ENCODE measurements around the gene TMEM184A.
A peak's percentile ranks its signal among the peaks of the same experiment; 100 is the strongest.

The TMEM184A gene

GRCh38 chr7:1535100-1535458 lies 20.9 kb downstream of the TMEM184A start:
- no peak overlapping the region for H2AFZ ChIP-seq (ENCODE audit: low read depth, low read length)
- peaks cover 86% of the 10 kb centered on the region for H3K79me2 ChIP-seq (ENCODE audit: low read length)
- H3K9ac ChIP-seq (ENCODE audit: low read length) = no peak overlapping the region
- TF ChIP-seq EZH2phosphoT487 (IDR thresholded peaks at IDR 0.05; ENCODE audit: low read depth) = no peak
- no peak for TF ChIP-seq CTCF (IDR thresholded peaks at IDR 0.05; ENCODE audit: low read depth, low read length)
- H3K9me3 ChIP-seq (ENCODE audit: insufficient read depth, low read length) = no peaks in the 10 kb centered on the region
- no peaks in the 10 kb centered on the region for H3K27me3 ChIP-seq (ENCODE audit: low read depth, low read length)
- no peak overlapping the region for H3K4me3 ChIP-seq (ENCODE audit: low read length)
- H3K4me2 ChIP-seq (ENCODE audit: low read length) = no peak overlapping the region
- H3K36me3 ChIP-seq (replicated peaks; ENCODE audit: low read depth, low read length) = no peaks in the 10 kb centered on the region
- H3K4me1 ChIP-seq (ENCODE audit: low read length) = peaks cover 22% of the 10 kb centered on the region
- H3K27ac ChIP-seq (ENCODE audit: low read length) = no peak overlapping the region
- peaks cover 66% of the 10 kb centered on the region for H4K20me1 ChIP-seq (ENCODE audit: insufficient read depth, low read length)

GRCh38 chr7:1534330-1535099 lies 21.5 kb downstream of the TMEM184A start:
- H3K4me2 ChIP-seq (ENCODE audit: low read length) = peak overlapping the region; percentile 100
- no peaks in the 10 kb centered on the region for H3K36me3 ChIP-seq (replicated peaks; ENCODE audit: low read depth, low read length)
- TF ChIP-seq CTCF (IDR thresholded peaks at IDR 0.05; ENCODE audit: low read depth, low read length) (no peak), EZH2phosphoT487 (IDR thresholded peaks at IDR 0.05; ENCODE audit: low read depth) (no peak)
- no peaks in the 10 kb centered on the region for H3K27me3 ChIP-seq (ENCODE audit: low read depth, low read length)
- no peaks in the 10 kb centered on the region for H3K9me3 ChIP-seq (ENCODE audit: insufficient read depth, low read length)
- H3K9ac ChIP-seq (ENCODE audit: low read length) = no peak overlapping the region
- peaks cover 86% of the 10 kb centered on the region for H3K79me2 ChIP-seq (ENCODE audit: low read length)
- peaks cover 66% of the 10 kb centered on the region for H4K20me1 ChIP-seq (ENCODE audit: insufficient read depth, low read length)
- H3K4me3 ChIP-seq (ENCODE audit: low read length) = peak overlapping the region; percentile 96
- H2AFZ ChIP-seq (ENCODE audit: low read depth, low read length) = no peak overlapping the region
- peaks cover 22% of the 10 kb centered on the region for H3K4me1 ChIP-seq (ENCODE audit: low read length)
- H3K27ac ChIP-seq (ENCODE audit: low read length) = peak overlapping the region; percentile 52

GRCh38 chr7:1533547-1534329 lies 22.3 kb downstream of the TMEM184A start:
- Histone ChIP-seq H3K27ac (ENCODE audit: low read length) (peak overlapping the region; percentile 85), H3K27me3 (ENCODE audit: low read depth, low read length) (no peaks in the 10 kb centered on the region), H3K79me2 (ENCODE audit: low read length) (peaks cover 82% of the 10 kb centered on the region), H2AFZ (ENCODE audit: low read depth, low read length) (no peak overlapping the region), H3K9ac (ENCODE audit: low read length) (peak overlapping the region; percentile 84; the same call in 1 of the 2 replicates), H3K9me3 (ENCODE audit: insufficient read depth, low read length) (no peaks in the 10 kb centered on the region), H4K20me1 (ENCODE audit: insufficient read depth, low read length) (peaks cover 66% of the 10 kb centered on the region), H3K4me2 (ENCODE audit: low read length) (peak overlapping the region; percentile 100), H3K4me3 (ENCODE audit: low read length) (peak overlapping the region; percentile 96), H3K36me3 (replicated peaks; ENCODE audit: low read depth, low read length) (no peaks in the 10 kb centered on the region), H3K4me1 (ENCODE audit: low read length) (peaks cover 22% of the 10 kb centered on the region)
- TF ChIP-seq EZH2phosphoT487 (IDR thresholded peaks at IDR 0.05; ENCODE audit: low read depth) = no peak
- no peak for TF ChIP-seq CTCF (IDR thresholded peaks at IDR 0.05; ENCODE audit: low read depth, low read length)

- peak overlapping the region; percentile 85 for H3K27ac ChIP-seq (ENCODE audit: low read length)
- TF ChIP-seq EZH2phosphoT487 (IDR thresholded peaks at IDR 0.05; ENCODE audit: low read depth) (no peak), CTCF (IDR thresholded peaks at IDR 0.05; ENCODE audit: low read depth, low read length) (no peak)
- peaks cover 65% of the 10 kb centered on the region for H4K20me1 ChIP-seq (ENCODE audit: insufficient read depth, low read length)
- peak overlapping the region; percentile 100 for H3K4me2 ChIP-seq (ENCODE audit: low read length)
- H2AFZ ChIP-seq (ENCODE audit: low read depth, low read length) = no peak overlapping the region
- H3K36me3 ChIP-seq (replicated peaks; ENCODE audit: low read depth, low read length) = no peaks in the 10 kb centered on the region
- no peaks in the 10 kb centered on the region for H3K27me3 ChIP-seq (ENCODE audit: low read depth, low read length)
- H3K9me3 ChIP-seq (ENCODE audit: insufficient read depth, low read length) = no peaks in the 10 kb centered on the region
- peaks cover 22% of the 10 kb centered on the region for H3K4me1 ChIP-seq (ENCODE audit: low read length)
- peaks cover 76% of the 10 kb centered on the region for H3K79me2 ChIP-seq (ENCODE audit: low read length)
- H3K9ac ChIP-seq (ENCODE audit: low read length) = peak overlapping the region; percentile 84
- H3K4me3 ChIP-seq (ENCODE audit: low read length) = peak overlapping the region; percentile 96
Measured at GRCh38 chr7:1533255-1533546, 22.8 kb downstream of the TMEM184A start.
